Measurements from ENCODE around the gene LRRC41.
"Not testable (repeated sequence)": the region's sequence is repeated elsewhere in the genome, so short reads cannot be mapped to it uniquely, and the experiment has no call there.

Gene LRRC41

DNA sequence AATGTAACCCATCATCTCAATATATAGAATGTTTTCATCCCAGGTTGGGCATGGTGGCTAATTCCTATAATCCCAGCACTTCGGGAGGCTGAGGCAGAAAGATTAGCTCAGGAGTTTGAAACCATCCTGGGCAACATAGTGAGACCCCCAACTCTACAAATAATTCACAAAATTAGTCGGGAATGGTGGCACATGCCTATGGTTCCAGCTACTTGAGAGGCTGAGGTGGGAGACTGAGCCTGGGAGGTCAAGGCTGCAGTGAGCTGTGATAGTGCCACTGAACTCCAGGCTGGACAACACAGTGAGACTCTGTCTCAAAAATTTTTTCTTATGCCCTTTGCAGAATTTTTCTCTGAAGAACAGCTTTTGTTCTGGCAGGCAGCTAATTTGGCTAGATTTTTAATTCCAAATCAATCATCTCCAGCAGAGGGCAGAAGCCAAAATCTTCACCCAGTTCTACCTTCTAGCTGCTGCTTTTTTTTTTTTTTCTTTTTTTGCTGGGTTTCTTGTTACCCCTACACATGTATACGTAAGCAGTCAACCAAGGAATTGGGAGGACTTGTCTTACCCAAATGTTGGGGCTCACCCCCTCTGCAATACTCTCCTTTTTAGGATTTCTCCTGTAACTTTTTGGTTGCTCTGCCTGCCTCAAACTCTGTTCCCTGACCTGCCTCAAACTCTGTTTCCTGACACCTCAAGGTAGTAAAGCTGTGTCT is 58.6 kb downstream of the LRRC41 start:
- peak; percentile 25 for DNase-seq (ENCODE audit: low read depth, low spot score)

DNA sequence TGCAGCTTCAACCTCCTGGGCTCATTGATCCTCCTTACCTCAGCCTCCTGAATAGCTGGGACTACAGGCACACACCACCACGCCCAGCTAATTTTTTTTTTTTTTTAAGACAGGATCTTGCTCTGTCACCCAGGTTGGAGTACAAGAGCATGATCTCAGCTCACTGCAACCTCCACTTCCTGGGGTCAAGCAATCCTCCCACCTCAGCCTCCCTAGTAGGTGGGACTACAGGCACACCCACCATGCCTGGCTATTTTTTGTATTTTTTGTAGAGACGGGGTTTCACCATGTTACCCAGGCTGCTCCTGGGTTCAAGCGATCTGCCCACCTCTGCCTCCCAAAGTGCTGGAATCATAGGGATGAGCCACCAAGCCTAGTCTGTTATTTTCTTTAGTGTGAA is 59.6 kb downstream of the LRRC41 start:
- DNase-seq (ENCODE audit: low read depth, low spot score) = not testable (repeated sequence)

- DNase-seq (ENCODE audit: low read depth, low spot score) = no peak
Observed at GRCh38 chr1:46242918-46243317, 60.5 kb downstream of the LRRC41 start.

DNA sequence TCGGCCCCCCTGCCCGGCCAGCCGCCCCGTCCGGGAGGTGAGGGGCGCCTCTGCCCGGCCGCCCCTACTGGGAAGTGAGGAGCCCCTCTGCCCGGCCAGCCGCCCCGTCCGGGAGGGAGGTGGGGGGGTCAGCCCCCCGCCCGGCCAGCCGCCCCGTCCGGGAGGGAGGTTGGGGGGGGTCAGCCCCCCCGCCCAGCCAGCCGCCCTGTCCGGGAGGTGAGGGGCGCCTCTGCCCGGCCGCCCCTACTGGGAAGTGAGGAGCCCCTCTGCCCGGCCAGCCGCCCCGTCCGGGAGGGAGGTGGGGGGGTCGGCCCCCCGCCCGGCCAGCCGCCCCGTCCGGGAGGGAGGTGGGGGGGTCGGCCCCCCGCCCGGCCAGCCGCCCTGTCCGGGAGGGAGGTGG is 61.7 kb downstream of the LRRC41 start:
- DNase-seq (ENCODE audit: low read depth, low spot score) = not testable (repeated sequence)

GRCh38 chr1:46238865-46239264 is 64.6 kb downstream of the LRRC41 start:
- not testable (repeated sequence) for DNase-seq (ENCODE audit: low read depth, low spot score)

GRCh38 chr1:46236882-46237281 is 66.5 kb downstream of the LRRC41 start:
- DNase-seq (ENCODE audit: low read depth, low spot score) = no peak

DNA sequence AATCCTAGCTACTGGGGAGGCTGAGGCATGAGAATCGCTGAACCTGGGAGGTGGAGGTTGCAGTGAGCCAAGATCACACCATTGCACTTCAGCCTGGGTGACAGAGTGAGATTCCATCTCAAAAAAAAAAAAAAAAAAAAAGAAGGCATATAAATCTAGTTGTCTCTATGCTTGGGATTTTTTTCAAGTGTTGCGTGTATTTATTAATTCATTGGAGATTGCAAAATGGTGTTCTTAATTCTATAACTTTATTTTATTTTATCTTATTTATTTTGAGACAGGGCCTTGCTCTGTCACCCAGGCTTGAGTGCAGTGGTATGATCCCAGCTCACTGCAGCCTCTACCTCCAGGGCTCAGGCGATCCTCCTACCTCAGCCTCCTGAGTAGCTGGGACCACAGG is 72.2 kb downstream of the LRRC41 start:
- not testable (repeated sequence) for DNase-seq (ENCODE audit: low read depth, low spot score)

Data from astrocyte of the hippocampus (primary cell).